HepG2 (cell line): ENCODE measurements around the gene DMKN. TPM values are rescaled to one million over a fixed set of nuclear protein-coding genes. Genes with fewer than 3 reads are reported as not detected.

Source experiments
- BCLAF1 ChIP-seq: fragments of 450-650 bp; IDR thresholded peaks from 2 replicates; pipeline ENCODE4 v1.6.1; 2017; ENCODE audit warnings: mild to moderate bottlenecking
- E2F5 ChIP-seq: sonication (generic); formaldehyde crosslinking; conservative IDR thresholded peaks from 2 replicates; pipeline ENCODE4 v1.4.0; 2020; ENCODE audit warnings: missing genetic modification reagents
- ETV5 ChIP-seq: IDR thresholded peaks from 2 replicates; pipeline ENCODE4 v1.6.1; 2018; ENCODE audit warnings: missing biosample characterization, missing genetic modification reagents, inconsistent platforms, borderline replicate concordance
- MEIS1 ChIP-seq: sonication (generic); formaldehyde crosslinking; IDR thresholded peaks from 2 replicates; pipeline ENCODE4 v1.9.0; 2021; ENCODE audit warnings: mild to moderate bottlenecking, missing genetic modification reagents, moderate library complexity, borderline replicate concordance
- NCOR1 ChIP-seq: fragments of 200-600 bp; sonication (generic); IDR thresholded peaks from 2 replicates; pipeline ENCODE4 v1.7.0; 2017; ENCODE audit warnings: antibody characterized with exemption, low read length, borderline replicate concordance
- ONECUT2 ChIP-seq: sonication (generic); formaldehyde crosslinking; IDR thresholded peaks from 2 replicates; pipeline ENCODE4 v1.4.0; 2020; ENCODE audit warnings: missing genetic modification reagents
- UBTF ChIP-seq: sonication (generic); formaldehyde crosslinking; IDR thresholded peaks from 2 replicates; pipeline ENCODE4 v1.4.0; 2020; ENCODE audit warnings: mild to moderate bottlenecking, missing genetic modification reagents
- ZBTB20 ChIP-seq: sonication (generic); formaldehyde crosslinking; IDR thresholded peaks from 2 replicates; pipeline ENCODE4 v1.8.1; 2023; ENCODE audit warnings: missing genetic modification reagents, low read depth, mild to moderate bottlenecking, borderline replicate concordance
- ZNF407 ChIP-seq: sonication (generic); formaldehyde crosslinking; IDR thresholded peaks from one replicate; pipeline ENCODE4 v1.5.1; 2020; ENCODE audit warnings: mild to moderate bottlenecking, missing genetic modification reagents; ENCODE audit errors: not compliant biosample characterization
- ZXDC ChIP-seq: sonication (generic); formaldehyde crosslinking; IDR thresholded peaks from 2 replicates; pipeline ENCODE4 v1.5.0; 2020; ENCODE audit warnings: mild to moderate bottlenecking, missing genetic modification reagents
- polyA plus RNA-seq, 8 experiments: library from polyadenylated mRNA; depleted of rRNA in 3 of 8; stranded (reverse) in 7 of 8; unstranded in 1 of 8; fragments of >200 nt; fragmentation: Illumina TruSeq in 4 of 8; extraction: Trizol in 4 of 8; gene quantifications; 2 replicates each; pipeline versions ENCODE4 v1.2.1 to v1.2.3, GENCODE V29; 2011 to 2016; ENCODE audit warnings: low read depth in 4 of 8, missing spikeins in 1 of 8, mixed read lengths in 1 of 8; ENCODE audit not compliant: insufficient read depth in 1 of 8
- total RNA-seq, 5 experiments: library from RNA; depleted of rRNA; stranded (reverse); fragments of >200 nt; fragmentation: Illumina TruSeq; extraction: Trizol; gene quantifications; 2 replicates each; pipeline ENCODE4 v1.2.3, GENCODE V29; 2016; ENCODE audit warnings: low read depth in 1 of 5

The DMKN gene
- total and polyA plus RNA-seq, 2 of the 13 experiments (the other 11 are each of a cell fraction or from before 2014, with no cell fraction given) = 50.8 to 57.1 TPM

- TF ChIP-seq ZNF407 (CRISPR knock-in tag) = peak; percentile 26
- no peak for TF ChIP-seq BCLAF1
- TF ChIP-seq MEIS1 (CRISPR knock-in tag) = no peak; the same call in 1 of the 2 replicates
- no peak for TF ChIP-seq ONECUT2 (CRISPR knock-in tag)
- peak; percentile 76 for TF ChIP-seq UBTF (CRISPR knock-in tag)
- peak; percentile 42; the same call in 1 of the 2 replicates for TF ChIP-seq ETV5 (CRISPR knock-in tag)
- TF ChIP-seq E2F5 (CRISPR knock-in tag) = no peak
- TF ChIP-seq NCOR1 = no peak
- peak; percentile 19; the same call in 1 of the 2 replicates for TF ChIP-seq ZBTB20 (CRISPR knock-in tag)
- TF ChIP-seq ZXDC (CRISPR knock-in tag) = no peak
These were observed 3.4 kb downstream of the DMKN start (continued) for GRCh38 chr19:35509861-35510625.
